ENCODE measurements around the gene AKT1. TPM values are rescaled to one million over a fixed set of nuclear protein-coding genes. Genes with fewer than 3 reads are reported as not detected.

The AKT1 gene
- total RNA-seq, 1 donor from 2014 or later: 155 TPM

DNA sequence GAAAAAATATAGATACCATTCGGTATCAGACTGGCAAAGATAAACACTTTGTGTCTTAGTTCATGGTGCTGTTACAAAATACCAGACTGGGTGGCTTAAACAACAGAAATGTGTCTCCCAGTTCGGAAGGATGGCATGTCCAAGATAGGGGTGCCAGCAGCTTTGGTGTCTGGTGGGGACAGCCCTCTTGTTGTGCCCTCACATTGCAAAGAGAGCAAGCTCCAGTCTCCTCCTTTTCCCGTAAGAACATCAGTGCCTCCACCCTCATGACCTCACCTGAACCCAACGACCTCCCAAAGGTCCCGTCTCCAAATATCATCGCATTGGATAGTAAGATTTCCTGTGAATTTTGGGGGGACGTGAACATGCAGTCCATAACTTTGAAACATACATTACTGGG is 17.7 kb upstream of the AKT1 start:
- Histone ChIP-seq H3K4me3 (ENCODE audit: insufficient read depth, low read depth, low read length) (no peak overlapping the region), H3K79me2 (ENCODE audit: insufficient read depth, low read length) (peaks cover 4% of the 10 kb centered on the region), H3K9ac (ENCODE audit: low read length) (no peak overlapping the region), H3K27ac (ENCODE audit: low read depth, low read length) (no peak overlapping the region), H3K4me2 (ENCODE audit: low read length) (no peak overlapping the region), H3K4me1 (ENCODE audit: insufficient read depth, low read length) (peaks cover 11% of the 10 kb centered on the region), H4K20me1 (ENCODE audit: insufficient read depth, low read length) (peaks cover 13% of the 10 kb centered on the region), H3K27me3 (ENCODE audit: insufficient read depth, low read length) (no peaks in the 10 kb centered on the region), H3K36me3 (ENCODE audit: insufficient read depth, low read length) (no peaks in the 10 kb centered on the region), H2AFZ (ENCODE audit: low read depth, low read length) (no peak overlapping the region), H3K9me3 (ENCODE audit: insufficient read depth, low read depth, low read length) (peaks cover 2% of the 10 kb centered on the region)
- Mint-ChIP-seq H3K27ac (ENCODE audit: unreplicated experiment) (no peak overlapping the region), H3K4me3 (ENCODE audit: unreplicated experiment) (no peak overlapping the region), H3K36me3 (ENCODE audit: low read depth, unreplicated experiment) (peaks cover 2% of the 10 kb centered on the region), H3K9me3 (ENCODE audit: unreplicated experiment) (no peaks in the 10 kb centered on the region), H3K4me1 (ENCODE audit: low read depth, unreplicated experiment) (no peaks in the 10 kb centered on the region), H3K27me3 (ENCODE audit: low read depth, unreplicated experiment) (no peaks in the 10 kb centered on the region)
- DNase-seq (ENCODE audit: low read depth) (no peak), FAIRE-seq (no peak)
- no peak for TF ChIP-seq EZH2 (IDR thresholded peaks at IDR 0.05; ENCODE audit: insufficient read depth, low read length)
- TF ChIP-seq, protein P1, sequence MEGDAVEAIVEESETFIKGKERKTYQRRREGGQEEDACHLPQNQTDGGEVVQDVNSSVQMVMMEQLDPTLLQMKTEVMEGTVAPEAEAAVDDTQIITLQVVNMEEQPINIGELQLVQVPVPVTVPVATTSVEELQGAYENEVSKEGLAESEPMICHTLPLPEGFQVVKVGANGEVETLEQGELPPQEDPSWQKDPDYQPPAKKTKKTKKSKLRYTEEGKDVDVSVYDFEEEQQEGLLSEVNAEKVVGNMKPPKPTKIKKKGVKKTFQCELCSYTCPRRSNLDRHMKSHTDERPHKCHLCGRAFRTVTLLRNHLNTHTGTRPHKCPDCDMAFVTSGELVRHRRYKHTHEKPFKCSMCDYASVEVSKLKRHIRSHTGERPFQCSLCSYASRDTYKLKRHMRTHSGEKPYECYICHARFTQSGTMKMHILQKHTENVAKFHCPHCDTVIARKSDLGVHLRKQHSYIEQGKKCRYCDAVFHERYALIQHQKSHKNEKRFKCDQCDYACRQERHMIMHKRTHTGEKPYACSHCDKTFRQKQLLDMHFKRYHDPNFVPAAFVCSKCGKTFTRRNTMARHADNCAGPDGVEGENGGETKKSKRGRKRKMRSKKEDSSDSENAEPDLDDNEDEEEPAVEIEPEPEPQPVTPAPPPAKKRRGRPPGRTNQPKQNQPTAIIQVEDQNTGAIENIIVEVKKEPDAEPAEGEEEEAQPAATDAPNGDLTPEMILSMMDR (IDR thresholded peaks at IDR 0.05; ENCODE audit: insufficient read depth, low read depth, low read length): no peak

DNA sequence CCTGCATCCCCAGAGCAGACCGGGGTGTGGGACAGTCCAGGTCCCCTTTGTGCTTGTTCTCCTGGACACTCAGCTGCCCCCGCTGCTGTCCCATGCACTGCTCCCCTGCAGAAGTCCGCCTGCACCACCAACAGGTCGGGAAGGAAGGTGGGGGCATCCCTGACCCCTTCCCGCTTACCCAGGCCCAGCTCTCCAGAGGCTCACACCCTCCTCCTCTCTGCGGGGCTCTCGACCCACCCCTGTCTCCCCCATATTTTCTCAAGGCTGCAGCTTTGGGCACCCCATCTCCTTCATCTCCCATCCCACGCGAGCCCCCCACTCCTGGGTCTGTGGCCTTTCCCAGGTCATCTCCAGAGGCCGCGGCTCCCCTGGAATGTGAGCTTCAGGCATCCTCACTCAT is 14.8 kb upstream of the AKT1 start:
- no peak for DNase-seq (ENCODE audit: low read depth)
- Histone ChIP-seq H3K79me2 (ENCODE audit: insufficient read depth, low read length) (no peaks in the 10 kb centered on the region), H3K4me2 (ENCODE audit: low read length) (no peak overlapping the region), H3K9ac (ENCODE audit: low read length) (no peak overlapping the region), H3K9me3 (ENCODE audit: insufficient read depth, low read depth, low read length) (no peaks in the 10 kb centered on the region), H3K4me3 (ENCODE audit: insufficient read depth, low read depth, low read length) (no peak overlapping the region), H4K20me1 (ENCODE audit: insufficient read depth, low read length) (peaks cover 18% of the 10 kb centered on the region), H3K27me3 (ENCODE audit: insufficient read depth, low read length) (no peaks in the 10 kb centered on the region), H3K36me3 (ENCODE audit: insufficient read depth, low read length) (no peaks in the 10 kb centered on the region), H3K27ac (ENCODE audit: low read depth, low read length) (no peak overlapping the region), H3K4me1 (ENCODE audit: insufficient read depth, low read length) (peaks cover 10% of the 10 kb centered on the region), H2AFZ (ENCODE audit: low read depth, low read length) (no peak overlapping the region)
- Mint-ChIP-seq H3K27ac (ENCODE audit: unreplicated experiment) (no peak overlapping the region), H3K9me3 (ENCODE audit: unreplicated experiment) (no peaks in the 10 kb centered on the region), H3K4me3 (ENCODE audit: unreplicated experiment) (no peak overlapping the region), H3K36me3 (ENCODE audit: low read depth, unreplicated experiment) (peaks cover 4% of the 10 kb centered on the region), H3K27me3 (ENCODE audit: low read depth, unreplicated experiment) (no peaks in the 10 kb centered on the region), H3K4me1 (ENCODE audit: low read depth, unreplicated experiment) (no peaks in the 10 kb centered on the region)
- FAIRE-seq: no peak
- TF ChIP-seq, protein P1 (IDR thresholded peaks at IDR 0.05; ENCODE audit: insufficient read depth, low read depth, low read length): no peak
- TF ChIP-seq EZH2 (IDR thresholded peaks at IDR 0.05; ENCODE audit: insufficient read depth, low read length): no peak

DNA sequence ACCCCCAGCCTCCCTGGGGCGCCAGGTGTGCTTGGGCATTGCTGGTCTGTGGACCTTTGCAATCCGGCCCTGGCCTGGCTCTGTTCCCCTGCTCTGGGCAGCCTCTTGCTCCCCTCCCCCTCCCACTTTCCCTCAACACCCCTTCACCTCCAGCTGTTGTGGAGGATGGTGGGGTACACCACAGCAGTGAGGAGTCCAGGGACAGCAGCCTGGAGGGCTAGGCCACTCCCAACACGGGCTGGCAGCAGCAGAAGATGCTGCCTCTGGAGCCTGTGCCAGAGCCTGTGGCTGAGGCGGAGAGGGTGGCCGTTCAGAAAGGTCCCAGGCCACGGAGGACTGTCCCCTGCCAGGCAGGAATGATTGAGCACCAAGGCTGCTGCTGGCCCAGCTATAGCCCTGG is 12.9 kb upstream of the AKT1 start:
- FAIRE-seq (no peak), DNase-seq (ENCODE audit: low read depth) (no peak)
- H3K9me3 ChIP-seq (ENCODE audit: insufficient read depth, low read depth, low read length): no peaks in the 10 kb centered on the region
- Mint-ChIP-seq H3K4me3 (ENCODE audit: unreplicated experiment) (no peak overlapping the region), H3K9me3 (ENCODE audit: unreplicated experiment) (no peaks in the 10 kb centered on the region), H3K36me3 (ENCODE audit: low read depth, unreplicated experiment) (peaks cover 4% of the 10 kb centered on the region), H3K27me3 (ENCODE audit: low read depth, unreplicated experiment) (no peaks in the 10 kb centered on the region), H3K4me1 (ENCODE audit: low read depth, unreplicated experiment) (peaks cover 8% of the 10 kb centered on the region), H3K27ac (ENCODE audit: unreplicated experiment) (no peak overlapping the region)
- no peak overlapping the region for H2AFZ ChIP-seq (ENCODE audit: low read depth, low read length)
- TF ChIP-seq, protein P1 (IDR thresholded peaks at IDR 0.05; ENCODE audit: insufficient read depth, low read depth, low read length): no peak
- TF ChIP-seq EZH2 (IDR thresholded peaks at IDR 0.05; ENCODE audit: insufficient read depth, low read length): no peak
- H3K27me3 ChIP-seq (ENCODE audit: insufficient read depth, low read length): no peaks in the 10 kb centered on the region
- H3K36me3 ChIP-seq (ENCODE audit: insufficient read depth, low read length): no peaks in the 10 kb centered on the region
- no peak overlapping the region for H3K27ac ChIP-seq (ENCODE audit: low read depth, low read length)
- no peak overlapping the region for H3K4me2 ChIP-seq (ENCODE audit: low read length)
- no peak overlapping the region for H3K9ac ChIP-seq (ENCODE audit: low read length)
- peaks cover 15% of the 10 kb centered on the region for H4K20me1 ChIP-seq (ENCODE audit: insufficient read depth, low read length)
- peaks cover 13% of the 10 kb centered on the region for H3K4me1 ChIP-seq (ENCODE audit: insufficient read depth, low read length)
- H3K4me3 ChIP-seq (ENCODE audit: insufficient read depth, low read depth, low read length): no peak overlapping the region
- H3K79me2 ChIP-seq (ENCODE audit: insufficient read depth, low read length): no peaks in the 10 kb centered on the region
